Gastroesophageal sphincter (tissue), 4 donors: ENCODE measurements around the gene ATG13. TPM values are rescaled to one million over a fixed set of nuclear protein-coding genes. Genes with fewer than 3 reads are reported as not detected.
A peak's percentile ranks its signal among the peaks of the same experiment; 100 is the strongest.
"Not testable (repeated sequence)": the region's sequence is repeated elsewhere in the genome, so short reads cannot be mapped to it uniquely, and the experiment has no call there.

Experiments
- ATAC-seq: fragments of 150-250 bp; one replicate; pipeline ENCODE4 v1.9.1; 2016; ENCODE audit warnings: mild to moderate bottlenecking, moderate library complexity
- H3K27ac ChIP-seq, 4 donors: fragments of 200-600 bp; sonication (generic) in 3 of 4; 1 replicate in 3 of 4; 2 replicates in 1 of 4; pipeline ENCODE4 v1.5.1; 2016 to 2019
- H3K27me3 ChIP-seq: fragments of 200-600 bp; sonication (generic); one replicate; pipeline ENCODE4 v1.5.1; 2019
- H3K36me3 ChIP-seq, 2 donors: fragments of 200-600 bp; sonication (generic); one replicate each; pipeline ENCODE4 v1.5.1; 2019; ENCODE audit warnings: control low read depth in 1 of 2
- H3K4me1 ChIP-seq, 3 donors: fragments of 200-600 bp; sonication (generic); 1 replicate in 2 of 3; 2 replicates in 1 of 3; pipeline ENCODE4 v1.5.1; 2016 to 2019; ENCODE audit warnings: control low read depth in 2 of 3
- H3K4me3 ChIP-seq, 2 donors: fragments of 200-600 bp; sonication (generic); one replicate each; pipeline ENCODE4 v1.5.1; 2019; ENCODE audit warnings: mild to moderate bottlenecking in 1 of 2, moderate library complexity in 1 of 2
- H3K9me3 ChIP-seq, 3 donors: fragments of 200-600 bp; sonication (generic); one replicate each; pipeline ENCODE4 v1.5.1; 2017 to 2019; ENCODE audit warnings: control low read depth in 2 of 3
- EP300 ChIP-seq: sonication (generic); formaldehyde crosslinking; IDR thresholded peaks from one replicate; pipeline ENCODE4 v1.6.1; 2017; ENCODE audit warnings: antibody characterized with exemption, mild to moderate bottlenecking
- POLR2A ChIP-seq, 2 donors: fragments of 450-650 bp; IDR thresholded peaks; one replicate each; pipeline ENCODE4 v1.6.1; 2017; ENCODE audit warnings: antibody characterized with exemption in 2 of 2, mild to moderate bottlenecking in 2 of 2, moderate library complexity in 1 of 2
- POLR2AphosphoS5 ChIP-seq: sonication (generic); formaldehyde crosslinking; IDR thresholded peaks from one replicate; pipeline ENCODE4 v1.6.1; 2017; ENCODE audit warnings: antibody characterized with exemption
- WGBS, 2 donors: methylation state at CpG; one replicate each; pipeline ENCODE4 v1.1.5; 2018; ENCODE audit warnings: low coverage in 1 of 2; 5-methylcytosine and 5-hydroxymethylcytosine counted together
- total RNA-seq, 4 donors: library from RNA; depleted of rRNA; stranded (reverse); fragments of >200 nt; gene quantifications; one replicate each; pipeline ENCODE4 v1.1.0, GENCODE V29; 2016
- TF ChIP-seq, protein P1 (sequence below), 4 experiments: fragments of 200-600 bp in 2 of 4; fragments of 450-650 bp in 2 of 4; sonication (generic) in 1 of 4; IDR thresholded peaks; one replicate each; pipeline ENCODE4 v1.5.1; 2017 to 2019; ENCODE audit warnings: antibody characterized with exemption in 4 of 4, mild to moderate bottlenecking in 2 of 4, moderate library complexity in 2 of 4

Gene ATG13
- total RNA-seq, 4 donors from 2014 or later, result 47.8 to 81.1 (median 69.5) TPM

DNA sequence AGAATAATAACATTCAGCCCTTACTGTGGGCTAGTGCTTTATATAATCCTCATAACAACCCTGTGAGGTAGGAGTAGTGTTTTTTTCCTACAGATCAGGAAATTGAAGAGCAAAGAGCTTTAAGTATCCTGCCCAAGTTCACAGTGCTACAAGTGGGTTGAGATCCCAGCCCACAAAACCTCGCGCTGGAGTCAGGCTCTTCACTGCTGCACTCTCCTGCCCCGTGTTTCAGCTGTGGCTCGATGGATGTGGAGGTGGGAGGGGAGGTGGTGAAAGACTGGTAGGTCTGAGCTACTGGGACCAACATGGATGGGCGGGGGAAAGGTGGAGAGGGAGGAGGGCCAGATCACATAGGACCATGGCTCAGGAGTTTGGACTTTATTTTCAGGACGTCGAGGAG lies 89.5 kb downstream of the ATG13 start:
- Histone ChIP-seq H3K4me1 (peaks cover 0 to 29% (median 5%) of the 10 kb centered on the region in 3 donors), H3K9me3 (no peaks in the 10 kb centered on the region), H3K36me3 (peaks cover 0 to 64% of the 10 kb centered on the region in 2 donors), H3K27me3 (no peaks in the 10 kb centered on the region), H3K4me3 (no peak overlapping the region), H3K27ac (no peak overlapping the region)
- ATAC-seq, result no peak
- TF ChIP-seq, protein P1, sequence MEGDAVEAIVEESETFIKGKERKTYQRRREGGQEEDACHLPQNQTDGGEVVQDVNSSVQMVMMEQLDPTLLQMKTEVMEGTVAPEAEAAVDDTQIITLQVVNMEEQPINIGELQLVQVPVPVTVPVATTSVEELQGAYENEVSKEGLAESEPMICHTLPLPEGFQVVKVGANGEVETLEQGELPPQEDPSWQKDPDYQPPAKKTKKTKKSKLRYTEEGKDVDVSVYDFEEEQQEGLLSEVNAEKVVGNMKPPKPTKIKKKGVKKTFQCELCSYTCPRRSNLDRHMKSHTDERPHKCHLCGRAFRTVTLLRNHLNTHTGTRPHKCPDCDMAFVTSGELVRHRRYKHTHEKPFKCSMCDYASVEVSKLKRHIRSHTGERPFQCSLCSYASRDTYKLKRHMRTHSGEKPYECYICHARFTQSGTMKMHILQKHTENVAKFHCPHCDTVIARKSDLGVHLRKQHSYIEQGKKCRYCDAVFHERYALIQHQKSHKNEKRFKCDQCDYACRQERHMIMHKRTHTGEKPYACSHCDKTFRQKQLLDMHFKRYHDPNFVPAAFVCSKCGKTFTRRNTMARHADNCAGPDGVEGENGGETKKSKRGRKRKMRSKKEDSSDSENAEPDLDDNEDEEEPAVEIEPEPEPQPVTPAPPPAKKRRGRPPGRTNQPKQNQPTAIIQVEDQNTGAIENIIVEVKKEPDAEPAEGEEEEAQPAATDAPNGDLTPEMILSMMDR (IDR thresholded peaks at IDR 0.05), result no peak
- TF ChIP-seq POLR2AphosphoS5 (no peak), POLR2A (IDR thresholded peaks at IDR 0.05) (no peak), EP300 (no peak)
- WGBS, 2 donors, result 73 to 93% methylated on average over 3 of the region's 7 CpGs

DNA sequence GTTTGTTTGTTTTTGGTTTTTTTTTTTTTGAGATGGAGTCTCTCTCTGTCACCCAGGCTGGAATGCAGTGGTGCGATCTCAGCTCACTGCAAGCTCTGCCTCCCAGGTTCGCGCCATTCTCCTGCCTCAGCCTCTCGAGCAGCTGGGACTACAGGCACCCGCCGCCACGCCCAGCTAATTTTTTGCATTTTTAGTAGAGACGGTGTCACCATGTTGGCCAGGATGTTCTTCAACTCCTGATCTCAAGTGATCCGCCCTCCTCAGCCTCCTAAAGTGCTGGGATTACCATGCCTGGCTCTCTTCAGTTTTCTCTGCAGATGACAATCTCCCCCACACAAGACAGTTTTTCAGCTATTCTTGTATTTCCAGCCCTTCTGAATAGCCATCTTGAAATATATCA lies 92.0 kb downstream of the ATG13 start:
- Histone ChIP-seq H3K4me1 (peaks cover 0 to 15% (median 0%) of the 10 kb centered on the region in 3 donors), H3K36me3 (peaks cover 0 to 40% of the 10 kb centered on the region in 2 donors)
- H3K4me3 ChIP-seq, H3K27me3 ChIP-seq, ATAC-seq, H3K27ac ChIP-seq, H3K9me3 ChIP-seq: not testable (repeated sequence)
- 86 to 90% methylated on average over 5 to 7 of the region's 9 CpGs for WGBS, 2 donors

DNA sequence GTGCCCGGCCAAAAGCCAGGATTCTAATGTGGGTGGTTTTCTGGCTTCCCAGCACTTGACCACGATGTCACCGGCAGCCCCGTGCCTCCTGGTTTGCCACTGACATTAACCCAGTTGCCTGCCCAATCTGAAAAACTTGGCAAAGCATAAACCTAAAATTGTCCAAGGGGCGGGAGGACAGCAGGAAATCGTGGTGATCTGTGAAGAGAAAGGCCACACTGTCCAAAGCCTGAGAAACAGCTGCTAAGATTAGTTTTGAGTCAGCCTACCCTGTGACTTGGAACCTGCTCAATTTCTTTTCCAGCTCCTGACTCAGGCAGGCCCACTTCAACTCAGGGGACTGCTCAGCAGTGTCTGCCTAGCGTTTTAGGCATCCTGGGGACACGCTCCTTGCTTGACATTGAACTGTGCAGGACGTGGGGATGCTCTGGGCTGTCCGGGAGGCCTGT lies 93.5 kb downstream of the ATG13 start:
- H3K27me3 ChIP-seq, result no peaks in the 10 kb centered on the region
- WGBS, 2 donors, result 21 to 60% methylated on average over 3 to 6 of the region's 10 CpGs
- H3K27ac ChIP-seq, result peak overlapping the region; percentile 2 to 80 (median 76)
- H3K4me1 ChIP-seq, result peaks cover 0 to 15% (median 0%) of the 10 kb centered on the region in 3 donors
- no peaks in the 10 kb centered on the region for H3K9me3 ChIP-seq
- peak; percentile 93 for ATAC-seq
- TF ChIP-seq, protein P1 (IDR thresholded peaks at IDR 0.05), result no peak
- no peak for TF ChIP-seq EP300
- TF ChIP-seq POLR2A (IDR thresholded peaks at IDR 0.05), result no peak
- TF ChIP-seq POLR2AphosphoS5, result peak; percentile 52
- H3K36me3 ChIP-seq, result peaks cover 0 to 25% of the 10 kb centered on the region in 2 donors
- no peak overlapping the region for H3K4me3 ChIP-seq

DNA sequence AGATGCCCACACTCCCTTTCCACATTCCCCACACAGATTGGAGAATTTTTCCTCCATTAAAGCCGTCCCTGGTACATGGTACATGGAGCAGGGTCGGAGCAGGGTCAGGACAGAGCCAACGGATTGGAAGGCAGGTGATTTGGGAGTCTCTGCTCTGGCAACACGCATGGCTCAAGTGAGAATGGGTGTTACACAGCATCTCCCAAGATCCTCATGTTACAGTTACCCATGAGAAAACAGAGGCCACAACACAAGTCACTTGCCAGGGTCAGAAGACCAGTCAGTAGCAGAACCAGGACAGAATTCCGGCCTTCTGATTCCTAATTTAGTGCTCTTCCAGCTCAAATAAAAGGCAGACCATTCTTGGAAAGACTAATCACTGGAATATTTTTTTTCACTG lies 94.0 kb downstream of the ATG13 start:
- peak; percentile 46 for ATAC-seq
- Histone ChIP-seq H3K27ac (peak overlapping the region; percentile 2 to 80 (median 76)), H3K4me3 (no peak overlapping the region), H3K4me1 (peaks cover 0 to 15% (median 0%) of the 10 kb centered on the region in 3 donors), H3K9me3 (no peaks in the 10 kb centered on the region), H3K36me3 (peaks cover 0 to 20% of the 10 kb centered on the region in 2 donors), H3K27me3 (no peaks in the 10 kb centered on the region)
- TF ChIP-seq, protein P1 (IDR thresholded peaks at IDR 0.05), result no peak
- TF ChIP-seq EP300 (no peak), POLR2A (IDR thresholded peaks at IDR 0.05) (no peak), POLR2AphosphoS5 (no peak)
- WGBS, 2 donors, result 52 to 84% methylated on average over 2 to 5 of the region's 5 CpGs

DNA sequence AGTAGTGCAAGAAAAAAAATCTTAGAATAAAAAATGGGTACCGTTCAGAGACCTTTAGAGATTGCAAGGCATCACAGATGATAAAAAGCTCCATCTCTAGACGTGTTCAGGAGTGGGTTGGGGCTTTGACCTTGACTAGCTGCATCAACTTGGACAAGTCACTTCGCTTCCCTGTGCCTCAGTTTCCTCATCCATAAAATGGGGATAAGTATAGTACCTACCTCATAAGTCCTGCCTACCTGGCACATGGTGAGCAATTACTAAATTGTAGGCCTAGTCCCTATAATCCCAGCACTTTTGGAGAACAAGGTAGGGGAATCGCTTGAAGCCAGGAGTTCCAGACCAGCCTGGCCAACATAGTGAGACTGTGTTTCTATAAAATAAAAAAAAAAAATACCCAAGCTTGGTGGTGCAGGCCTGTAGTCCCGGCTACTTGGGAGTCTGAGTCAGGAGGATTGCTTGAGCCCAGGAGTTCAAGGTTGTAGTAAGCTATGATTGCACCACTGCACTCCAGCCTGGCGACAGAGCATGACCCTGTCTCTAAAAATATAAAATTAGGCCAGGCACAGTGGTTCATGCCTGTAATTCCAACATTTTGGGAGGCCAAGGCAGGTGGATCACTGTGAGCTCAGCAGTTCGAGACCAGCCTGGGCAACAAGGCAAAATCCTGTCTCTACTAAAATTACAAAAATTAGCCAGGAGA lies 95.7 kb downstream of the ATG13 start:
- Histone ChIP-seq H3K27ac (no peak overlapping the region), H3K9me3 (no peaks in the 10 kb centered on the region), H3K4me1 (peaks cover 0 to 15% (median 0%) of the 10 kb centered on the region in 3 donors), H3K4me3 (no peak overlapping the region), H3K27me3 (no peaks in the 10 kb centered on the region), H3K36me3 (peaks cover 0 to 5% of the 10 kb centered on the region in 2 donors)
- TF ChIP-seq POLR2A (IDR thresholded peaks at IDR 0.05), result no peak
- TF ChIP-seq EP300, result no peak
- TF ChIP-seq, protein P1 (IDR thresholded peaks at IDR 0.05), result no peak
- TF ChIP-seq POLR2AphosphoS5, result no peak
- WGBS, 2 donors, result 88 to 90% methylated on average over 3 to 4 of the region's 7 CpGs
- ATAC-seq, result no peak

DNA sequence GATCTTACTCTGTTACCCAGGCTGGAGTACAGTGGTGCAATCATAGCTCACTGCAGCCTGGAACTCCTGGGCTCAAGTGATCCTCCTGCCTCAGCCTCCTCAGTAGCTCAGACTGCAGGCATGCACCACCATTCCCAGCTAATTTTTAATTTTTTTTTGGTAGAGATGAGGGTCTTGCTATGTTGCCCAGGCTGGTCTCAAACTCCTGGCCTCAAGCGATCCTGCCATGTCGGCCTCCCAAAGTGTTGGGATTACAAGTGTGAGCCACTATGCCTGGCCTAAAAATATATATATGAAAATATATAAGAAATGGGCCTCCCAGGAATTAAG lies 100.4 kb downstream of the ATG13 start:
- H3K36me3 ChIP-seq, H3K27ac ChIP-seq, H3K27me3 ChIP-seq, H3K4me1 ChIP-seq, ATAC-seq, H3K4me3 ChIP-seq, H3K9me3 ChIP-seq: not testable (repeated sequence)
- WGBS, 2 donors, result 75% methylated on average over 2 of the region's 2 CpGs; no CpG with 5 or more reads in 1 of the 2 donors
